Activated CD8-positive, alpha-beta memory T cell treated with anti-CD3 and anti-CD28 coated beads for 36 hours (primary cell): Measurements from ENCODE around the gene FIBP. TPM values are rescaled to one million over a fixed set of nuclear protein-coding genes. Genes with fewer than 3 reads are reported as not detected.

ENCODE experiments used
- CTCF ChIA-PET: fragments of 350-600 bp; sonication (Branson Sonifier 250); formaldehyde crosslinking; loops from one replicate; lab custom pipeline; 2021; ENCODE audit warnings: antibody characterized with exemption; lab: Charles Lee
- POLR2A ChIA-PET: fragments of 350-600 bp; sonication (Branson Sonifier 250); formaldehyde crosslinking; loops from one replicate; lab custom pipeline; 2021; ENCODE audit warnings: antibody characterized with exemption; lab: Charles Lee
- total RNA-seq, 2 experiments: library from RNA; stranded (reverse); gene quantifications; one replicate each; pipeline ENCODE4 v1.2.3, GENCODE V29; 2021

Gene FIBP
- total RNA-seq, 2 experiments from 2014 or later = 119 to 132 TPM

DNA sequence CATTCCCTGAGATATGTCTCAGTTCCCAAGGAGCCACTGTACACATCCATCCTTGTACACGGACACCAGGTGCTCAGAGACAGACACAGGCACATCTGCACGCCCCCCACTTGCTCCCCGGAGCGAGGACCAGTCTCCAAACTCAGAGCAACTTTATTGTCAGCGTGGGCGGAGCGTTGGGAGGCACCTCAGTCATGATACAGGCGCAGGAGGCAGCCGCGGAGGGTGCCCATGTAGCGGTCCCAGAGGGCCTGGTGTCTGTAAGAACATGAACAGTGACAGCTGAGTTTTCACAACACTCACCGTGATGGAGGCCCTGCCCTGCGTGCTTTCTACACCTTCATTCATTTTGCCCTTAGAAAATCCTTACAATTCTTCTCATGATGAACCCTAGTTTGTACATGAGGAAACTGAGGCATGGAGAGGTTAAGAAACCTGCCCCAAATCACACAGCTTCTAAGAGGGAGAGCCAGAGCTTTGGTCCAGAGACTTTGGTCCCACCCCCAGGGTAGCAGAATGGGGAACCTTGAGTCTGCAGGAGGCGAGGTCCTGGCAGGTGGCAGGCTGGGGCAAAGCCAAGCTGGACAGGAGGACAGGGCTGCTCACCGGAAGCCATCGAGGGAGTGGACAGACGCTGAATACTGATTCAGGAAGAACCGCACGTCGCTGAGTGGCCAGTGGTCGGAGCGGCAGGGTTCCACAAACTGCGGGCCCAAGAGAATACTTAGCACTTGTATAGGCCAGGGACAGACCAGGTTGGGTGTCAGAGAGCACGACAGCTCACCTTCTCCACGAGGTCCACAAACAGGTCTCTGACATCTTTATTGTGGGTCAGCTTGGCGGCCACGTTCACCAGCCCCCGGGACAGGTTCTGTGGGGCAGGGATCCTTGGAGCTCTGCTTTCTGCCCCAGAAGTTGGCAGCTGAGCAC lies 4.2 kb downstream of the FIBP start:
- ChIA-PET CTCF (interaction anchor here (0.7 to 12.8 kb wide), 34 partner anchors 6 to 266 kb away, joined by 3 to 163 read pairs (median 6); partner anchors contain the start of genes CFL1, CTSW, FOSL1 and KAT5), POLR2A (interaction anchor here (1.0 to 2.7 kb wide), 5 partner anchors 14 to 34 kb away, joined by 3 to 25 read pairs (median 7); no protein-coding TSS in a partner anchor)

DNA sequence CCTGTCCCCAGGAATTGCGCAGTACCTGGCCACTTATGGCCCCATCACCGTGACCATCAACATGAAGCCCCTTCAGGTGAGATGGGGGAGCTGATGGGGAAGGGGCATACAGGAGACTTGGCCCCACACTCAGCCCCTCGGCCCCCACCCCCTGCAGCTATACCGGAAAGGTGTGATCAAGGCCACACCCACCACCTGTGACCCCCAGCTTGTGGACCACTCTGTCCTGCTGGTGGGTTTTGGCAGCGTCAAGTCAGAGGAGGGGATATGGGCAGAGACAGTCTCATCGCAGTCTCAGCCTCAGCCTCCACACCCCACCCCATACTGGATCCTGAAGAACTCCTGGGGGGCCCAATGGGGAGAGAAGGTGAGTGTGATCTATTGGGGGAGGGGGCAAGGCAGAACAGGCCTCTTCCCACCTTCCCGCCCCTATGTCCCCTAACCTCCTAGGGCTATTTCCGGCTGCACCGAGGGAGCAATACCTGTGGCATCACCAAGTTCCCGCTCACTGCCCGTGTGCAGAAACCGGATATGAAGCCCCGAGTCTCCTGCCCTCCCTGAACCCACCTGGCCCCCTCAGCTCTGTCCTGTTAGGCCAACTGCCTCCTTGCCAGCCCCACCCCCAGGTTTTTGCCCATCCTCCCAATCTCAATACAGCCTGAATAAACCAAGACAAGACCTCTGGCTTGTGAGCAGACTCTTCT lies 5.1 kb downstream of the FIBP start:
- CTCF ChIA-PET = interaction anchor here (1.6 to 12.8 kb wide), 6 partner anchors 6 to 102 kb away, joined by 7 to 163 read pairs (median 67); partner anchors contain the start of genes CFL1, CTSW, FOSL1 and MUS81
- POLR2A ChIA-PET = interaction anchor here (1.0 to 2.0 kb wide), 2 partner anchors 22 to 24 kb away, joined by 3 to 8 read pairs; no protein-coding TSS in a partner anchor

DNA sequence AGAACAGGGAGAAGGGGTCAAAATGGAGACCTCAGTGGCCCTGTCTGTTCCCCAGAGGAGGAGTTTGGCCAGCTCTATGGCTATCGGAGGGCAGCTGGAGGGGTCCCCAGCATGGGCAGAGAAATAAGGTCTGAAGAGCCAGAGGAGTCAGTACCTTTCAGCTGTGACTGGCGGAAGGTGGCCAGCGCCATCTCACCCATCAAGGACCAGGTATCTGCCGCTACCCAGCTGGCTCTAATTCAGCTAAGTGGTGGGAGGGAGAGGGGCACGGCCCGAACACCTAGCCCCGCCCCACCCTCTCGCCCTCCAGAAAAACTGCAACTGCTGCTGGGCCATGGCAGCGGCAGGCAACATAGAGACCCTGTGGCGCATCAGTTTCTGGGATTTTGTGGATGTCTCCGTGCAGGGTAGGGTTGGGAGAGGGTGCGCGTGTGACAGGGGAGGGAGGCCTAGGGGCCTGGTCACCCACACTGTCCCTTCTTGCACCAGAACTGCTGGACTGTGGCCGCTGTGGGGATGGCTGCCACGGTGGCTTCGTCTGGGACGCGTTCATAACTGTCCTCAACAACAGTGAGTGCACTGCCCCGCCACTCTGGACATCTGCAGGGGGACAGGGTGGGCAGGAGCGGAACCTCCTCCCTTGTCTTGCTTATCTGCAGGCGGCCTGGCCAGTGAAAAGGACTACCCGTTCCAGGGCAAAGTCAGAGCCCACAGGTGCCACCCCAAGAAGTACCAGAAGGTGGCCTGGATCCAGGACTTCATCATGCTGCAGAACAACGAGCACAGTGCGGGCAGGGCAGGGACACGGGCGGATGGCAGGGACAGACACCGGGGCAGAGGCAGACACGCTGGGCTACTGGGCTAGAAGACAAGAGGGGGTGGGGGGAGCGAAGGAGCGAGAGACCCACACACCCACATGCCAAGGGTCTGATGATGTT lies 5.9 kb downstream of the FIBP start:
- ChIA-PET CTCF (interaction anchor here (9.7 to 12.8 kb wide), 2 partner anchors 6 to 23 kb away, joined by 98 to 163 read pairs; partner anchors contain the start of genes CCDC85B, CFL1, FIBP and MUS81), POLR2A (interaction anchor here (0.5 to 0.7 kb wide), 2 partner anchors 13 to 37 kb away, joined by 3 read pairs; no protein-coding TSS in a partner anchor)

DNA sequence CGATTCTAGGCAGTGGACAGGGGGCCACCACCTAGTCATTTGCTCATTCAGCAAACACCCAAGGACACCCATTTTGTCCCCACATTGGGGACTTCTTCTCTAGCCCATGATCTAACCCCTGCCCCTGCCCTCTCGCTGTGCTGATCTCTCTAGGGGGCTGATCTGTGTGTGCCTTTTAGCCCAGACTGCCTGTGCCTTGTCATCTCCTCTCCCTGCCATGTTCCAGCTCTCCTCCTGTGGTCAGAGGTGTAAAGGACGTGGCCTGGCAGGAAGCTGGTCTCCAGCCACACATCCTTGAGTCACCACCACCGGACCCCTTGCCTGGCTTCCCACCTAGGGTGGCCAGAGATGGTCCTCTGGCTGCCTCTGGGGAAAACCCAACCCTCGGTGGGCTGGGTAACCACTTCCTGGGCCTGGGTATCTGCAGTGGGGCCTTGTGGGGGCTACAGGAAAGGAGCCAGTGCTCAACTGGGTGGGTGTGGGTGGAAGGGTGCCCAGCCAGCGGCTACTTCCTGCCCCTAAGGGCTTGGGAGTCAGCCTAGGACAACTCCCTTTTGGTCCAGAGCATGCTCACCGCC lies 7.3 kb downstream of the FIBP start:
- CTCF ChIA-PET = interaction anchor here (1.2 to 9.7 kb wide), 2 partner anchors 7 to 21 kb away, joined by 3 to 98 read pairs; partner anchors contain the start of genes CCDC85B and FIBP

DNA sequence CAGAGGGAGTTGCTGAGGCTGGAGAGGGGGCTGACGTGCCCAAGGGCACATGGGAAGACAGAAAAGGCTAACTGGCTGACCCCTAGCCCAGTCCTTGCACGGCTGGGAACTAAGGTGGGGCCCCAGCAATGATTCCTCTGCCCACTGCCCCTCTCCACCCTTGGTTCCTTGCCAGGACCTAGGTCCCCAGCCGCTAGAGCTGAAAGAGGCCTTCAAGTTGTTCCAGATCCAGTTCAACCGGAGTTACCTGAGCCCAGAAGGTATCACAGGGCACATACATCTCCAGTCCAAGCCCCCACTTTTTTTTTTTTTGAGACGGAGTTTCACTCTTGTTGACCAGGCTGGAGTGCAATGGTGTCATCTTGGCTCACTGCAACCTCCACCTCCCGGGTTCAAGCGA lies 8.2 kb downstream of the FIBP start:
- ChIA-PET CTCF (interaction anchor here (1.2 to 9.7 kb wide), 2 partner anchors 8 to 20 kb away, joined by 3 to 98 read pairs; partner anchors contain the start of genes CCDC85B and FIBP), POLR2A (interaction anchor here (0.7 kb wide), 2 partner anchors 240 to 265 kb away, joined by 4 read pairs; partner anchors contain the start of gene PCNX3)

More for the DNA sequence above, 7.3 kb downstream of the FIBP start:
- POLR2A ChIA-PET = interaction anchor here (0.7 kb wide), 1 partner anchor 266 kb away, joined by 4 read pairs; the partner anchor contains the start of gene PCNX3

DNA sequence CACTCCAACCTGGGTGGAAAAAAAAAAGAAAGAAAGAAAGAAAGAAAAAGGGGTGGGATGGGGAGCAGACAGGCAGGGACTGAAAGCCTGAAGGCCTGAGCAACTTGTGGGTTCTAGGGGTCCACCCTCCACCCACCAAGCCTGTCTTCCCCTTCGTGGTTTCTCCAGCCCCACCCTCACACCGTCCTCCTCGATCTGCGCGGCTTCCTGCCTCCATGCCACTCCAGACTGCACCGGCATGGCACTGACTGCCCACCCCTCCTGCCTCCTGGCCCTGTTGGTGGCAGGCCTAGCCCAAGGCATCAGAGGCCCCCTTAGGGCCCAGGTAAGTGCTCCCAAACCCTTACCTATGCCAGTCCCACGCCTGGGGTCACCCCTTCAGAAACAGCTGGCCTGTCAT lies 8.7 kb downstream of the FIBP start, which contains the start of gene CTSW:
CTSW (plus strand) TSS at position 221 of the 400 bp plus-strand sequence; CDS start at position 239, 18 bp downstream.
- ChIA-PET POLR2A (interaction anchor here (0.7 to 1.3 kb wide), 2 partner anchors 8 to 239 kb away, joined by 4 read pairs; partner anchors contain the start of gene FIBP), CTCF (interaction anchor here (1.2 to 9.7 kb wide), 3 partner anchors 8 to 109 kb away, joined by 3 to 98 read pairs (median 4); partner anchors contain the start of genes CCDC85B and FIBP)

DNA sequence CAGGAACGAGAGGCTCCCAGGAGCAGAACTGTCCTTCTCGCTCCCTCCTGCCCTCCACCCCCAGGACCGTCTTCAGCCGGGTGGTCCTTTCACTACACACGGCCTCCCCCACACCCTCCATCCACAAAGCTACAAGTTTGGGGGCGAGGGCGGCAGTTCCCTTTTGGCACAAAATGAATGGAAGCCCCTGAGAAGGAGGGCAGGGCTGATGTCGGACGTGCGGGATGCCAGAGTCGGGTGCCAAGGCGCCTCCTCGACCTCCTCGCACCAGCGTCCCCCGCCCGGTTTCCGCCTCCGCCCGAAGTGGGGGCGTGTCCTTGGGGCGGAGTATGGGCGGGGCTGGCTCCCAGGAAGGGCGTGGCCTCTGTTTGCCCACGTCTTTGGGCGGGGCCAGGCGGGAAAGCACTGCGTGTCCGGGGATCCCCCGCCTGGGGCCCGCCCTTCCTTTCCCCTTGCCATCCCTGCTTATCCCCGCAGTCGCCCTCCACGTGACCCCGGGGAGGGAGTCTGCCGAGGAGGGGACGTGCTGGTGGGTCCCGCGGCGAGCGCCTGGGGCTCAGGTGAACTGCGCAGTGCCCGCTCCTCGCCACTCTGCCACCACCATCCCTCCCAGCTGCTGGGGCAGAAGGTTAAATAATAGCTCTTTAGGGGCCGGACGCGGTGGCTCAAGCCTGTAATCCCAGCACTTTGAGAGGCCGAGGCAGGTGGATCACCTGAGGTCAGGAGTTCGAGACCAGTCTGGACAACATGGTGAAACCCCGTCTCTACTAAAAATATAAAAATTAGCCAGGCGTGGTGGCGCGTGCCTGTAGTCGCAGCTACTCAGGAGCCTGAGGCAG lies 14.7 kb downstream of the FIBP start:
- ChIA-PET CTCF (interaction anchor here (0.6 to 9.7 kb wide), 3 partner anchors 13 to 141 kb away, joined by 3 to 98 read pairs (median 27); partner anchors contain the start of genes CCDC85B, FIBP and MUS81), POLR2A (interaction anchor here (1.1 to 1.9 kb wide), 4 partner anchors 15 to 28 kb away, joined by 3 to 15 read pairs (median 4); partner anchors contain the start of genes CCDC85B and CFL1)

DNA sequence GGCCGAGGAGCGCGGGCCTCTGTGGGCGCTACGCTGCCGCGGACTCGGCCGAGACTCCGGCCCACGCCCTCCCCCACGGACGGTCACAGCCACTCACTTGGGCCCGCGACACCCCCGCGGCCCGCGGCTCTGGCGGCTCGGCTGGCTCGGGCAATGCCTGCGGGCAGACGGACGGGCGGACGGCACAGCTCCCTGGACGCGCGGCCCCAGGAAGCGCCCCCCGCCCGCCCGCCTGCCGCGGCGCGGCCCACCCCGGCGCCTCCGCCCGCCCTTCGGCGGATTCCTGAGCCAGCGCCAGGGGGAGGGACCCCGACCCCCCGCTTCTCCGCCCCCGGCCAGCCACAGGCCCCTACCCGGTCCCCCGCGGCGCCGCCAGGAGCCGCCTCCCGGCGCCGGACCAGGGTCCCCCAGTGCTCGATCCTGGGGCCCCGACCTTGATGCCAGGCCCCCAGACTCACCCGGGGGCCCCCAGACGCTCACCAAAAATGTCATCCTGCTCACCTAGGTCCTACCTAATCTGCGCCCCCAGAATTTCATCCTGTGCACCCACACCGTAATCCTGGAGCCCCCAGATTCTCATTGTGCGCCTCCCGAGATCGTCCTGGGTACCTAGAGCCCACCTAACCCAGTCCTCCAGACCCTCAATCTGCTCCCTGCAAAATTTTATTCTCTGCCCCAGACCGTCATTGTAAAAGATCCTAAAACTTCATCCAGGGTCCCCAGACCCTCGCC lies 15.5 kb downstream of the FIBP start, which contains the start of gene EFEMP2:
EFEMP2 (minus strand) TSS at position 215 of the 732 bp plus-strand sequence. CDS start 446 bp downstream, outside the sequence.
- ChIA-PET POLR2A (interaction anchor here (1.1 to 2.0 kb wide), 4 partner anchors 14 to 29 kb away, joined by 3 to 19 read pairs (median 10); partner anchors contain the start of genes CCDC85B, CFL1 and MUS81), CTCF (interaction anchor here (2.6 to 9.7 kb wide), 4 partner anchors 12 to 15 kb away, joined by 27 to 98 read pairs (median 42); partner anchors contain the start of genes CCDC85B, FIBP and MUS81)

DNA sequence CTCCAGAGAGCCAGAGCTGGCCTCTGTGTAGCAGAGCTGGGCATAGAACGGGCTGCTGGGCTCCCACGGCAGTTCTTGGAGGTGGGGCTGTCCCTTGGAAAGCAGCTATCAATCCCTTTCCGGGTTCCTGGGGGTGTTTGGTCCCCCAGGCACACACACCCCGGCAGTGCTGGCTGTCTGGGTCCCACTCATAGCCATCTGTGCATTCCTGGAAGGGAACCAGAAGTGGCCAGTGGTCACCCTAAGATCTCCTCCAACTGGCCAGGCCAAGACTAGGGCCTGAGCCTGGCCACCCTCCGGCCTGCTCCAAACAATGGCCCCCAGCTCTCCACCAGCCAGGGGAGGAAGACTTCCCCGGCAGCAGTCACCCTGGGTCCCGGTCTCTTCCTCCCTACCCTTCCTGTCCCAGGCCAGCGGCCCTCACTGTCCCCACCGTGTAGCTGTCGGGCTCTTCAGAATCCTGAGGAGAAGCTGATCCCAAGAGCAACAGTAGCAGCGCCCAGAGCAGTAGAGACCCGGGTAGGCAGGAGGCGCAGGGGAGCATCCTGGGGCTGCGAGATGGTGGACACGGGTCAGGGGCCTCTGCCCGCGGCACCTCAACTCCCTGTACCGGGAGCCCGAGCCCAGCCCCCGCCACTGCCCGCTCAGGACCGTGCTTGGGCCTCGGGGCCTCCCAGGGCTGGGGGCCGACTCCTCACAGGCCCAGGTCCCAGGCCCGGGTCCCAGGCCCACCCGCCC lies 16.3 kb downstream of the FIBP start:
- CTCF ChIA-PET = interaction anchor here (1.0 to 5.2 kb wide), 6 partner anchors 11 to 160 kb away, joined by 3 to 44 read pairs (median 6); partner anchors contain the start of genes CCDC85B, KAT5 and MUS81
- POLR2A ChIA-PET = interaction anchor here (0.8 to 4.0 kb wide), 4 partner anchors 11 to 19 kb away, joined by 3 to 25 read pairs (median 11); partner anchors contain the start of genes CCDC85B, CFL1 and MUS81

DNA sequence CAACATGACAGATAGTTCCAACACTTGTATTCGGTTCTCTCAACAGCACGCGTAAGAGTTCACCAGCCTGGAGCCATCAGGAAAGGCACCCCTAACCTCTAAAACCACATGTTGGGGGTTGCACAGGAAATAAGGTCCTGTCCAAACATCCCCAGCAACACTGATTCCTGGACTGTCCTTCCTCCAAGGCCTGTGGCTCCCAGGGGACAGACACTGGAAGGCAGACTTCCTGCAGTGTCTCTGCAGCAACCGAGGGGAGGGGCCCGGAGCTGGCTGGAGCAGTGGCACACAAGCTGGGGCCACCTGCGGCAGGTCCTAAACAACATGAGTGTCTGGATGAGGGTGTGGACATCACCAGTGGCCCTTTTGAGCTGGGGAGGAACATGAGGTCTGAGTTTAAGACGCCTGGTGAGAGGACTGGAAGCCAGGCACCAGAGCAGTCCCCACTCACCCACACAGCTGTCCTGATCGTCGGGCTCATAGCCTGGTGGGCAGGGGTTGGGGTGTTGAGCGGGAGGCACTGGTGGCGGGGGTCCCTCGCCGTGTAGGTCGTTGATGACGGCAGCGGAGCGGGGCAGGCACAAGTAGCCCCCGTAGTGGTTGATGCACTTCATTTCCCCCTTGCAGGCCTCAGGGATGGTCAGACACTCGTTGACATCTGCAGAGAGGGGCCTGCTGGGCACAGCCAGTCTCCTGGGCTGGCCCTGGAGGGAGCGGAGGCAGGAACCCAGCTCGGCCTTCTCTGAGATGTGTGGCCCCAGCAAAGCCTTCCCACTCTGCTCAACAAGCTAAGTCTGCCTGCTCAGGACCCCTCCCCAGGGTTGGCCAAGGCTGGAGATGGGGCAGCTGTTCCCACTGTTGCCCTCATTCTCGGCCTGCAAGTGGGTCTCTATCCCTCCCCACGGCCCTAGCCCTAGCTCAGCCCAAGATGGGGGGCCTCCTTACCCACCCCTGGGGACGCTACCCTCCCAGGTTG lies 17.3 kb downstream of the FIBP start:
- POLR2A ChIA-PET = interaction anchor here (0.8 to 4.0 kb wide), 6 partner anchors 9 to 20 kb away, joined by 3 to 25 read pairs (median 10); partner anchors contain the start of genes CCDC85B, CFL1 and MUS81
- CTCF ChIA-PET = interaction anchor here (1.0 to 5.2 kb wide), 6 partner anchors 10 to 159 kb away, joined by 3 to 44 read pairs (median 6); partner anchors contain the start of genes CCDC85B, KAT5 and MUS81

DNA sequence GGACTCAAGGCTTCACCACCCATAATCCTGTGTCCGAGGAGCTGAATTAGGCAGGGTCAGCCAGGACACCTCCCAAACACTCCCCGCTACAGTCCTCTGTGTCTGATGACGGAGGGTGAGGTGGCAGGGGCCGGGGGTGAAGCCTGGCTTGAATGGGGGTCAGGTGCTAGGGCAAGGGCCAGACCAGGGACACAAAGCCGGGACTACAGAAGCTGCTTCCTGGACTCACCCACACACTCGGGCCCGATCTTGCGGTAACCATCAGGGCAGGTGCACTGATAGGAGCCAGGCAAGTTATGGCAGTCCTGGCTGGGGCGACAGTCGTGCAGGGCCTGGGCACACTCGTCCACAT lies 18.0 kb downstream of the FIBP start:
- ChIA-PET POLR2A (interaction anchor here (1.2 to 4.0 kb wide), 3 partner anchors 8 to 15 kb away, joined by 3 to 25 read pairs (median 18); partner anchors contain the start of gene MUS81), CTCF (interaction anchor here (2.0 to 5.2 kb wide), 3 partner anchors 10 to 20 kb away, joined by 7 to 44 read pairs (median 39); partner anchors contain the start of genes CCDC85B and MUS81)

DNA sequence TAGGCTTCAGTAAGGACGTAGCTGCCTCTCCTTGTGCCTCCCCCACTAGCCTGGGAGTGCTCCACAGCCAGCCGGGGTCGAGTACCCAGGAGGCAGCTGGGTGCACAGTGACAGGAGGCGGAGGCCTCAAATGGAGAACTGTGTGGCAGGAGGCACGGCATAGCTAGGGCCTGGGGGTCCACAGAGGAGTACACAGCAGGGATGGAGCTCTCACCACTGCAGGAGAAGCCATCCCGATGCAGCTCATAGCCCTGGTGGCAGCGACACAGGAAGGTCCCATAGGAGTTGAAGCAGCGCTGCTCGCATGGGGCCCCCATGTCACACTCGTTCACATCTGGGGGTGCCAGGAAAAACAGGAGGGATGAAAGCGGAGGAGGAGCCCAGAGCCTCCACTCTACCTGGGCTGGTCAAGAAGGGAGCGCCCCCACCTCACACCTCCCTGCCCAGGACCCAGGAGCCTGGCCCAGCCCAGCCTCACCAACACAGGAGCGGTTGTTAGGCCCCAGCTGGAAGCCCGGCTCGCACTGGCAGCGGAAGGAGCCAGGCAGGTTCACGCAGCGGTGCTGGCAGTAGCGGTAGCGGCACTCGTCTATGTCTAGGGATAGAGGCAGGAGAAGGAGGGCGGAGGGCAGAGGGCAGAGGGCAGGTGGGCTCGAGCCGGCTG lies 18.5 kb downstream of the FIBP start:
- ChIA-PET CTCF (interaction anchor here (0.6 to 5.2 kb wide), 4 partner anchors 9 to 21 kb away, joined by 3 to 44 read pairs (median 23); partner anchors contain the start of genes CCDC85B, FIBP and MUS81), POLR2A (interaction anchor here (0.8 to 4.0 kb wide), 3 partner anchors 10 to 15 kb away, joined by 3 to 25 read pairs (median 18); partner anchors contain the start of gene MUS81)
